SH-SY5Y (cell line): ENCODE results near the gene POLRMT.
A peak's percentile ranks its signal among the peaks of the same experiment; 100 is the strongest.

Experiments
- GATA2 ChIP-seq: IDR thresholded peaks from 2 replicates; pipeline ENCODE4 v1.6.1; 2011; ENCODE audit warnings: mild to moderate bottlenecking, low read depth, low read length
- GATA3 ChIP-seq: IDR thresholded peaks from 2 replicates; pipeline ENCODE4 v1.6.1; 2011; ENCODE audit warnings: low read depth, mild to moderate bottlenecking, low read length, moderate library complexity

POLRMT gene

DNA sequence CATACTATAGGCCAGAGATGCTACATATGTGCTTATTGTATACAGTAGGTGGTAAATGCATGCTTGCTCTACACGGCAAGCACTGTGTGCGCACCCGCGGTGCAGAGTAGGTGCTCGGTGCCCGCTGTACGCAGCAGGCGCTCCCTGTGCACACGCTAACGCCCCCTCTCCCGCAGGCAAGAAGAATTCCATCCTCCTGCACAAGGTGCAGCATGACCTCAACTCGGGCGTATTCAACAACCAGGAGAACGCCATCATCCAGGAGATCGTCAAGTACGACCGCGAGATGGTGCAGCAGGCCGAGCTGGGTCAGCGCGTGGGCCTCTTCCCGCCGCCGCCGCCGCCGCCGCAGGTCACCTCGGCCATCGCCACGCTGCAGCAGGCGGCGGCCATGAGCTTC is 17.7 kb downstream of the POLRMT start:
- TF ChIP-seq GATA3 (no peak), GATA2 (no peak)

GRCh38 chr19:613732-614567 is 19.4 kb downstream of the POLRMT start:
- no peak for TF ChIP-seq GATA3
- no peak for TF ChIP-seq GATA2

DNA sequence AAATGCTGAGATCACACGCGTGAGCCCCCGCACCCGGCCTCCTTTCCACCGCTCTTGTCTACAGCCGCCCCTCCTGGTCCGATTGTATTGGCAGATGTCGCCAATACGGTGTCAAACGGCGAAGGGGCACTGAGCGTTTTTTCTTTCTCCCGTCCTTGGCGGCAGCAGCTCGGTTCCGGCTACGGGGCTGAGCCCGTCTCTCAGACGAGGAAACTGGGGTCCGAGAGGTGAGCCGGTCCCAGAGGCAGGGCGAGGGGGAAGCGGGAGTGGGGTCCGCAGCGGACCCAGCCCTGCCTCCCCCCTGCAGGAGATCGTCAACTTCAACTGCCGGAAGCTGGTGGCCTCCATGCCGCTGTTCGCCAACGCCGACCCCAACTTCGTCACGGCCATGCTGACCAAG is 20.4 kb downstream of the POLRMT start:
- TF ChIP-seq GATA3 (no peak), GATA2 (no peak)

DNA sequence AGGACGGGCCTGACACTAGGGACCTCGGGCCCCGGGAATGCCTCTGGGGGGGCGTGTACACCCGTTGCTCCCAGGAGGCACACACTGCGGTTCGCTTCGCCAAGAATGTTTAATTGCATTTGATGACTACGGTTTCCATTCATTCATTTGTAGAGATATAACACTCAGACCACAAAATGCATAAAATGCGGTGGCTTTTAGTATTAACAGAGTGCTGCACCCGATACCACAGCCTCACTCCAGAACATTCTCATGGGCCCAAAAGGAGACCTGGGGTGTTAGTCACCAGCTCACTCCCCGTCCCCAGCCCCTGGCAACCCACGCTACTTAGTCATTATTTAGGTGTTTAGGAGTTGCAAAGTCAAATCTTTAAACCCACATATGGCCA is 21.9 kb downstream of the POLRMT start:
- TF ChIP-seq GATA3 (no peak), GATA2 (no peak)

DNA sequence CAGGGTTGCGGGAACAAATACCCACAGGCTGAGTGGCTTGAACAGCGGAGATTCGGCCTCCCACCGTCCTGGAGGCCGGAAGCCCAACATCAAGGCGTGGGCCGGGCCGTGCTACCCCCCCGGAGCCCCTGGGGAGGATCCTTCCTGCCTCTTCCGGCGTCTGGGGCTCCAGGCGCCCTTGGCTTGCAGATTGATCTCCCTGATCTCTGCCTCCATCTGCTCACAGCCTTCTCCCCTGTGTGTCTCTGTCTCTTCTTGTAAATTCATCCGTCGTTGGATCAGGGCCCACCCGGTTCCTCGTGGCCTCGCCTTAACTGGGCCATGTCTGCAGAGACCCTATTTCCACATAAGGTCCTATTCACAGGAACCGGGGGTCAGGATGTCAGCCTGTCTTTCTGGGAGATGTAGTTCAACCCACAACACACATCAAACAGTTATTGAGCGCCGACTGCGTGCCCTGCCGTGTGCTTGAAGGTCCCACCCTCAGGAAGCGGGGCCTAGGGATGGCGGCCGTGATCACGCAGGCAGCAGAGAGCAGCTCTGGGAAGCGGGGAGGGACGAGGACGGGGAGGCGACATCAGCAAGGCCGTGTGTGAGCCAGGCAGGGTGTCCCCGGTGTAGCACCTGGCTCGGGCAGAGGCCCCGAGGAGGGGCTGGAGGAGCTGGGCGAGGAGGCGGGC is 22.4 kb downstream of the POLRMT start:
- peak; percentile 78 for TF ChIP-seq GATA2
- TF ChIP-seq GATA3, result no peak

GRCh38 chr19:610071-610800 is 23.1 kb downstream of the POLRMT start:
- TF ChIP-seq GATA2 (no peak), GATA3 (no peak)

DNA sequence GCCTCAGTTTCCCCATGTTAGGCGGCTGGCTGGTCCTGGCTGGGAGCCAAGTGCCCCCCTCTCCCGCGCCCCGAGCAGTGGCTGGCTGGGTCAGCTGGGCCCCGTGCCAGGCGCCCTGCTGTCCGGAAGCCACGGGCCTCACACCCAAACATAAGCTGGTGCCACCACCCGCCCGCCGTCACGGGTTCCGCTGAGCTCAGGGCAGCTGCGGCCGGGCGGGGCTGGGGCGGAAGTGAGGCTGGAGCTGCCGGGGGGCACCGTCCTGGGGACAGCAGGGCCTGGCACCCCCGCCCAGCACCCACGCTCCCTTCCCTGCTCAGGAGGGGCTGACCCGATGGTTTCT is 24.4 kb downstream of the POLRMT start:
- TF ChIP-seq GATA3 (no peak), GATA2 (no peak)

DNA sequence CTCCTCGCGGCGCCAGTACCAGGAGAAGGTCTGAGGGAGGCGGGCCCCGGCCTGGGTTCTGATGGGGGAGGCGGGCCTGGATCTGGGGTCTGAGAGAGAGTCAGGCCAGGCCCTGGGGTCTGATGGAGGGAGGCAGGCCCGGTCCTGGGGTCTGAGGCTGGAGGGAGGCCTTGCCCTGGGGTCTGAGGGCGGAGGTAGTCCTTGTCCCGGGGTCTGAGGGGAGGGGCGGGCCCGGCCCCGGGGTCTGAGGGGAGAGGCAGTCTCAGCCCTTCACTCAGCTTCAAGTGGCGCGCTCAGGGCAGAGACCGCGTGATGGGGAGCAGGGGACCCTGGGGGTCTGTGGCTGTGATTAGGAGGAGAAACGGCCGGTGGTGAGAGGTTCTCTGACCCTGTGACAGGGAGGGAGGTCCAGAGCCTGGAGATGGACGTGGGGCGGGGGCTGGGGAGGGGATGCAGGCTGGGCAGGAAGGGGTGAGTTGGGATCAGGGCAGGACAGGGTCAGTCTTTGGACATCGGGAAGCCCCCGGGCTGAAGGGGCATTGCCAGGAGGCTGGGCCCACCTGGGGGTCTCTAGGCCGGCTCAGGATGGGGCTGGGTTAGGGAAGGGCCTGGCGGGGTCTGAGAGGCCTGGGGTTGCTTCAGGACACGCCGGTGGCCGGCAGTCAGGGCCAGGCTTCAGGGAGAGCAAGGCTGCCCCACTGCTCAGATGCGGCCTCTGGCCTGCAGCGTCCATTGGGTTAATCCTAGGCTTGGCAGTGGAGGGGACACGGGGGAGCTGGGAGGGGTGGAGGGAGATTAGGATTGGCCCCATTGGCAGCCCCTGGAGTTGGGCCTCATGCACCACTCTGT is 25.0 kb downstream of the POLRMT start:
- TF ChIP-seq GATA2, result no peak
- TF ChIP-seq GATA3, result no peak

DNA sequence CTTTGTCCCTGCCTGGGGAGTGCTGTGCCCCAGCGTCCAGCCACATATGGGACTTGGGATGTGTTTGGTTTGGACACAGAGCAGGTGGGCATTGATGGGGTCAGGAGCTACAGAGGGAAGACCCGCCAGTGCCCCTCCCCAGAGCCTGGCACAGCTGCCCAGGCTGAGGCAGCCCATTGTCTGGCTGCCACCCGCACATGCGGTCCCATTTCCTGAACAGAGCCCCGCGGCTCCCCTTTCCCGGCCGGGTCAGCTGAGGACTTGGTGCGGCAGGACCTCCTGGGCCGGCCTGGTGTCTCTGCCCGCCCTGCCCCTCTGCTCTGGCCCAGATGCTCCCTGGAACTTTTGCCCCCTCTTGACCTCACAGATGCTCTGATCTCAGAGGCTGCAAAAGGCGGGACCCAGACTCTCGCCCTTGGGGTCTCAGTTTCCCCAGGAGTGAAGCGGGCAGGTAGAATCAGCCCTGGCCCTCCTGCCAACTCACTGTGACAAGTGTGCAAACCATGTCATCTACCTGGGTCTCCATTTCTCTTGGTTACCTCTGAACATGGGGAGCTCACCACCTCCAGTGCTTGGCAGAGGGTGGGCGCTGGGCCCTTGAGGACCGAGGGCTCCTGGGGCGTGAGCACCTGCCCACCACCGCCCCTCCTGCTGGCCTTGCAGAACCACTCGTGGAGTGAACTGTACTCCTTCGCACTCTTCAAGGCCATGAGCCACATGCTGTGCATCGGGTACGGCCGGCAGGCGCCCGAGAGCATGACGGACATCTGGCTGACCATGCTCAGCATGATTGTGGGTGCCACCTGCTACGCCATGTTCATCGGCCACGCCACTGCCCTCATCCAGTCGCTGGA is 25.8 kb downstream of the POLRMT start:
- TF ChIP-seq GATA3 (no peak), GATA2 (no peak)

GRCh38 chr19:604355-604754 is 29.0 kb downstream of the POLRMT start:
- TF ChIP-seq GATA3 (no peak), GATA2 (no peak)

DNA sequence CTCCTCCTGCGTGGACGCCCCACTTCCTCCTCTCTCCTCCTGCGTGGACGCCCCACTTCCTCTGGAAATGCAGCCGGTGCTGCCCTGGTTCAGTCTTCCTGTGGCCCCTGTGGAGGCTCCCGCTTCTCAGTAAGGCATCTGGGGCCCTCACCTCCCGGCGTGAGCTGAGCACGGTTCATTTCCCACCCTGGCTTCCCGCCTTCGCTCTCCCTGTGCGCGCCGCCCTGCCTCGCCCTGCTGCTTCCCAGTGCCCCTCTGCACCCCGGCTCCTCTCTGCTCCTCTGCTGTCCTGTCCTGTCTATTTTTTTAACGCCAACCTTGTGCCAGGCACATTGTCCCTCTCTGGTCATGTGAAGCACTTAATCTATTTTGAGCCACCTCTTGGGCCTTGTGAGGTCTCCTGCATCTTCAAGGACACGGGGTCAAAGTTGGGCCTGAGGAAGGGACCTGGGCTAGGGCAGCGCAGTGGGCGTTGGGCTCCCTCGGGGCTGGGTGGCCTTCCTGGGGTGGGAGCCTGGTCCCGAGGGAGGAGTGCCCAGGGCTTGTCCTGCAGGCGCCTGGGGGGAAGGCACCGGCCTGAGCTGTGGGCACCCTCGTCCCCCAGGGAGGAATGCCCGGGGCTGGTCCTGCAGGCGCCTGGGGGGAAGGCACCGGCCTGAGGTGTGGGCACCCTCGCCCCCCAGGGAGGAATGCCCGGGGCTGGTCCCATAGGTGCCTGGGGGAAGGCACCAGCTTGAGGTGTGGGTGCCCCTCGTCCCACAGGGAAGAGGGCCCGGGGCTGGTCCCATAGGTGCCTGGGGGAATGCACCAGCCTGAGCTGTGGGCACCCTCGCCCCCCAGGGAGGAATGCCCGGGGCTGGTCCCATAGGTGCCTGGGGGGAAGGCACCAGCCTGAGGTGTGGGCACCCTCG is 30.7 kb downstream of the POLRMT start:
- TF ChIP-seq GATA2, result no peak
- no peak for TF ChIP-seq GATA3

GRCh38 chr19:601790-602189 is 31.5 kb downstream of the POLRMT start:
- TF ChIP-seq GATA3, result no peak
- TF ChIP-seq GATA2, result no peak

- TF ChIP-seq GATA3 (no peak), GATA2 (no peak)
Observed at GRCh38 chr19:601310-601709, 32.0 kb downstream of the POLRMT start.
